H9 (cell line): ENCODE data around the gene KRTAP19-3. TPM values are rescaled to one million over a fixed set of nuclear protein-coding genes. Genes with fewer than 3 reads are reported as not detected.

Experiments
- DNase-seq: peaks from one replicate; pipeline ENCODE4 v3.0.0-alpha.2; 2017
- H2AFZ ChIP-seq: one replicate; pipeline ENCODE4 v1.6.1; 2013; ENCODE audit warnings: mild to moderate bottlenecking, low read length, control low read depth, moderate library complexity
- H2AK5ac ChIP-seq: 2 replicates; pipeline ENCODE4 v1.6.1; 2013; ENCODE audit warnings: low read length, control low read depth, mixed read lengths; ENCODE audit not compliant: insufficient read length
- H2BK120ac ChIP-seq: one replicate; pipeline ENCODE4 v1.6.1; 2013; ENCODE audit warnings: low read depth, mild to moderate bottlenecking, low read length, control low read depth, inconsistent platforms; ENCODE audit not compliant: poor library complexity, severe bottlenecking
- H2BK12ac ChIP-seq: 2 replicates; pipeline ENCODE4 v1.6.1; 2013; ENCODE audit warnings: low read length, control low read depth, mixed read lengths, low read depth; ENCODE audit not compliant: insufficient read length
- H2BK15ac ChIP-seq: 2 replicates; pipeline ENCODE4 v1.6.1; 2013; ENCODE audit warnings: low read depth, low read length, control low read depth
- H2BK20ac ChIP-seq: one replicate; pipeline ENCODE4 v1.6.1; 2013; ENCODE audit warnings: low read depth, mild to moderate bottlenecking, low read length, control low read depth, inconsistent platforms; ENCODE audit not compliant: poor library complexity, severe bottlenecking
- H2BK5ac ChIP-seq: 2 replicates; pipeline ENCODE4 v1.6.1; 2013; ENCODE audit warnings: low read length, control low read depth, mixed read lengths; ENCODE audit not compliant: insufficient read length
- H3K14ac ChIP-seq: 2 replicates; pipeline ENCODE4 v1.6.1; 2013; ENCODE audit warnings: low read length, control low read depth; ENCODE audit not compliant: insufficient read depth
- H3K18ac ChIP-seq: 2 replicates; pipeline ENCODE4 v1.6.1; 2013; ENCODE audit warnings: low read depth, mild to moderate bottlenecking, mixed read lengths, low read length, control low read depth; ENCODE audit not compliant: insufficient read length
- H3K23ac ChIP-seq: 2 replicates; pipeline ENCODE4 v1.6.1; 2013; ENCODE audit warnings: low read length, control low read depth, mixed read lengths, low read depth; ENCODE audit not compliant: insufficient read length
- H3K23me2 ChIP-seq: 2 replicates; pipeline ENCODE4 v1.6.1; 2013; ENCODE audit warnings: low read depth, mild to moderate bottlenecking, mixed read lengths, low read length, control low read depth; ENCODE audit not compliant: insufficient read length, poor library complexity, severe bottlenecking
- H3K27ac ChIP-seq: 2 replicates; pipeline ENCODE4 v1.5.1; 2013; ENCODE audit warnings: low read length, control low read depth, mixed read lengths, low read depth; ENCODE audit not compliant: insufficient read length
- H3K27me3 ChIP-seq: 2 replicates; pipeline ENCODE4 v1.6.1; 2013; ENCODE audit warnings: low read length, control low read depth, inconsistent platforms; ENCODE audit not compliant: insufficient read depth
- H3K4ac ChIP-seq: 2 replicates; pipeline ENCODE4 v1.6.1; 2013; ENCODE audit warnings: low read depth, mild to moderate bottlenecking, control low read depth, inconsistent platforms, low read length, moderate library complexity
- H3K4me1 ChIP-seq: 2 replicates; pipeline ENCODE4 v1.6.1; 2013; ENCODE audit warnings: low read length, control low read depth, inconsistent platforms; ENCODE audit not compliant: insufficient read depth
- H3K4me2 ChIP-seq: 2 replicates; pipeline ENCODE4 v1.6.1; 2013; ENCODE audit warnings: low read length, control low read depth, mixed read lengths; ENCODE audit not compliant: insufficient read length, insufficient read depth
- H3K56ac ChIP-seq: 2 replicates; pipeline ENCODE4 v1.6.1; 2013; ENCODE audit warnings: low read depth, mild to moderate bottlenecking, mixed read lengths, low read length, control low read depth; ENCODE audit not compliant: insufficient read length
- H3K79me1 ChIP-seq: 2 replicates; pipeline ENCODE4 v1.6.1; 2013; ENCODE audit warnings: low read depth, mild to moderate bottlenecking, moderate library complexity, low read length, control low read depth, inconsistent platforms; ENCODE audit not compliant: insufficient read depth, poor library complexity, severe bottlenecking
- H3K79me2 ChIP-seq: 2 replicates; pipeline ENCODE4 v1.6.1; 2013; ENCODE audit warnings: low read length, control low read depth, inconsistent platforms; ENCODE audit not compliant: insufficient read depth
- H3K9ac ChIP-seq: 2 replicates; pipeline ENCODE4 v1.6.1; 2013; ENCODE audit warnings: low read length, control low read depth, mixed read lengths; ENCODE audit not compliant: insufficient read length; ENCODE audit errors: extremely low read depth
- H3K9me3 ChIP-seq: one replicate; pipeline ENCODE4 v1.6.1; 2013; ENCODE audit warnings: low read depth, low read length, inconsistent platforms; ENCODE audit not compliant: control insufficient read depth
- H3T11ph ChIP-seq: one replicate; pipeline ENCODE4 v1.6.1; 2013; ENCODE audit warnings: mild to moderate bottlenecking, low read length, control low read depth, inconsistent platforms
- H4K20me1 ChIP-seq: one replicate; pipeline ENCODE4 v1.6.1; 2013; ENCODE audit not compliant: control insufficient read depth, insufficient read length, insufficient read depth
- H4K5ac ChIP-seq: 2 replicates; pipeline ENCODE4 v1.6.1; 2013; ENCODE audit warnings: low read depth, mild to moderate bottlenecking, mixed read lengths, low read length, control low read depth; ENCODE audit not compliant: insufficient read length
- H4K8ac ChIP-seq: replicated peaks from 2 replicates; pipeline ENCODE4 v1.6.1; 2013; ENCODE audit warnings: low read length, control low read depth, mixed read lengths, low read depth; ENCODE audit not compliant: insufficient read length
- H4K91ac ChIP-seq: 2 replicates; pipeline ENCODE4 v1.6.1; 2013; ENCODE audit warnings: low read depth, mild to moderate bottlenecking, moderate library complexity, mixed read lengths, low read length, control low read depth; ENCODE audit not compliant: insufficient read length
- H3K27ac Mint-ChIP-seq, 3 experiments: 2 replicates in 2 of 3; 3 replicates in 1 of 3; pipeline ENCODE4 v1.8.0; 2020 to 2021; ENCODE audit warnings: mixed read lengths in 3 of 3, mild to moderate bottlenecking in 1 of 3, moderate library complexity in 1 of 3
- H3K27me3 Mint-ChIP-seq: 2 replicates; pipeline ENCODE4 v1.8.0; 2021; ENCODE audit warnings: low read depth, mild to moderate bottlenecking, moderate library complexity, mixed read lengths
- H3K36me3 Mint-ChIP-seq, 3 experiments: 2 replicates in 2 of 3; 3 replicates in 1 of 3; pipeline ENCODE4 v1.8.0; 2020 to 2021; ENCODE audit warnings: low read depth in 3 of 3, mixed read lengths in 3 of 3; ENCODE audit not compliant: insufficient read depth in 1 of 3
- H3K4me1 Mint-ChIP-seq, 2 experiments: 2 replicates each; pipeline ENCODE4 v1.8.0; 2020; ENCODE audit warnings: mixed read lengths in 2 of 2
- H3K4me3 Mint-ChIP-seq, 2 experiments: 2 replicates in 1 of 2; 3 replicates in 1 of 2; pipeline ENCODE4 v1.8.0; 2020 to 2021; ENCODE audit warnings: mild to moderate bottlenecking in 2 of 2, mixed read lengths in 2 of 2, moderate library complexity in 1 of 2
- H3K9me3 Mint-ChIP-seq, 2 experiments: 2 replicates in 1 of 2; 3 replicates in 1 of 2; pipeline ENCODE4 v1.8.0; 2020; ENCODE audit warnings: mild to moderate bottlenecking in 2 of 2, mixed read lengths in 2 of 2, moderate library complexity in 1 of 2
- CTCF ChIP-seq: fragments of 200-600 bp; sonication (generic); conservative IDR thresholded peaks from 3 replicates; pipeline ENCODE4 v1.8.0; 2021; ENCODE audit warnings: antibody characterized with exemption, mild to moderate bottlenecking
- WGBS: extraction: QIAGEN DNeasy Blood & Tissue Kit; methylation state at CpG from one replicate; pipeline ENCODE4 v1.1.7; 2013; ENCODE audit warnings: missing lambda C conversion rate, low lambda C conversion rate, mixed read lengths; ENCODE audit not compliant: insufficient read length; ENCODE audit errors: extremely low coverage; 5-methylcytosine and 5-hydroxymethylcytosine counted together
- total RNA-seq: library from RNA; stranded (reverse); gene quantifications from 2 replicates; pipeline ENCODE4 v1.2.1, GENCODE V29; 2021

The KRTAP19-3 gene
- total RNA-seq, 1 experiment from 2014 or later = not detected

- Histone ChIP-seq H3K27ac (no peak overlapping the region), H3K23ac (no peak overlapping the region), H3K4me1 (no peaks in the 10 kb centered on the region), H3K56ac (no peak overlapping the region), H2BK15ac (no peak overlapping the region), H3K14ac (no peak overlapping the region), H4K20me1 (no peaks in the 10 kb centered on the region), H4K5ac (no peak overlapping the region), H3T11ph (no peak overlapping the region), H3K27me3 (no peaks in the 10 kb centered on the region), H3K4me2 (no peak overlapping the region), H3K4ac (no peak overlapping the region), H4K8ac (no peak overlapping the region), H4K91ac (no peak overlapping the region), H2BK12ac (no peak overlapping the region), H3K23me2 (no peaks in the 10 kb centered on the region), H2BK20ac (no peak overlapping the region), H3K18ac (no peak overlapping the region), H2BK120ac (no peak overlapping the region), H2BK5ac (no peak overlapping the region), H2AK5ac (no peak overlapping the region), H3K9ac (no peak overlapping the region), H3K79me2 (no peaks in the 10 kb centered on the region), H3K79me1 (no peaks in the 10 kb centered on the region), H2AFZ (no peak overlapping the region), H3K9me3 (no peaks in the 10 kb centered on the region)
- H3K4me1 Mint-ChIP-seq = peaks cover 0 to 6% of the 10 kb centered on the region in 2 experiments; a peak in 2 of 4 replicates
- no peak overlapping the region for H3K4me3 Mint-ChIP-seq
- H3K27ac Mint-ChIP-seq = no peak overlapping the region
- H3K9me3 Mint-ChIP-seq = peaks cover 4 to 20% of the 10 kb centered on the region in 2 experiments; a peak in 4 of 5 replicates
- no peaks in the 10 kb centered on the region; the same call in 1 of the 2 replicates for H3K27me3 Mint-ChIP-seq
- H3K36me3 Mint-ChIP-seq = peaks cover 0 to 19% (median 6%) of the 10 kb centered on the region in 3 experiments; a peak in 4 of 7 replicates
- WGBS = no CpG with 5 or more reads among the region's 1 CpG
- no peak for TF ChIP-seq CTCF
- no peak for DNase-seq
Observed at GRCh38 chr21:30518876-30519275, 27.1 kb upstream of the KRTAP19-3 start.
